HEK293 (cell line): ENCODE results near the gene KPNA5.

ENCODE experiments used
- BCL11B ChIP-seq: fragments of 450-650 bp; formaldehyde crosslinking; IDR thresholded peaks from 2 replicates; pipeline ENCODE4 v1.5.1; 2016; ENCODE audit warnings: low read depth, missing biosample characterization, missing genetic modification characterization
- GLIS1 ChIP-seq: fragments of 450-650 bp; formaldehyde crosslinking; IDR thresholded peaks from 2 replicates; pipeline ENCODE4 v1.5.1; 2016; ENCODE audit warnings: missing biosample characterization, missing genetic modification characterization
- IKZF3 ChIP-seq: fragments of 450-650 bp; IDR thresholded peaks from 2 replicates; pipeline ENCODE4 v1.5.0; 2018; ENCODE audit warnings: missing biosample characterization, mild to moderate bottlenecking, missing genetic modification characterization, moderate library complexity
- KLF1 ChIP-seq: fragments of 450-650 bp; formaldehyde crosslinking; IDR thresholded peaks from 2 replicates; pipeline ENCODE4 v1.5.1; 2016; ENCODE audit warnings: missing biosample characterization, missing genetic modification characterization
- OSR2 ChIP-seq: fragments of 450-650 bp; formaldehyde crosslinking; IDR thresholded peaks from 2 replicates; pipeline ENCODE4 v1.5.1; 2016; ENCODE audit warnings: missing biosample characterization, missing genetic modification characterization
- SP3 ChIP-seq: fragments of 450-650 bp; formaldehyde crosslinking; IDR thresholded peaks from 2 replicates; pipeline ENCODE4 v1.5.1; 2016; ENCODE audit warnings: missing biosample characterization, missing genetic modification characterization
- ZBTB7A ChIP-seq: fragments of 450-650 bp; formaldehyde crosslinking; IDR thresholded peaks from 2 replicates; pipeline ENCODE4 v1.5.1; 2016; ENCODE audit warnings: low read depth, missing biosample characterization, missing genetic modification characterization
- ZFP41 ChIP-seq: fragments of 450-650 bp; formaldehyde crosslinking; IDR thresholded peaks from 2 replicates; pipeline ENCODE4 v1.5.1; 2016; ENCODE audit warnings: missing biosample characterization, missing genetic modification characterization, borderline replicate concordance
- ZNF10 ChIP-seq: fragments of 450-650 bp; formaldehyde crosslinking; IDR thresholded peaks from 2 replicates; pipeline ENCODE4 v1.5.1; 2017; ENCODE audit warnings: missing biosample characterization, missing genetic modification characterization
- ZNF133 ChIP-seq: fragments of 450-650 bp; formaldehyde crosslinking; IDR thresholded peaks from 2 replicates; pipeline ENCODE4 v1.5.1; 2016; ENCODE audit warnings: missing biosample characterization, missing genetic modification characterization
- ZNF155 ChIP-seq: fragments of 450-650 bp; formaldehyde crosslinking; IDR thresholded peaks from 2 replicates; pipeline ENCODE4 v1.5.1; 2016; ENCODE audit warnings: missing biosample characterization, missing genetic modification characterization
- ZNF19 ChIP-seq: fragments of 450-650 bp; formaldehyde crosslinking; IDR thresholded peaks from 2 replicates; pipeline ENCODE4; 2016; ENCODE audit warnings: missing biosample characterization, missing genetic modification characterization, low read depth
- ZNF274 ChIP-seq, 2 experiments: fragments of 200-500 bp in 1 of 2; fragments of 450-650 bp in 1 of 2; sonication (Bioruptor generic) in 1 of 2; formaldehyde crosslinking in 1 of 2; IDR thresholded peaks; 2 replicates each; pipeline versions ENCODE4 v1.5.1 to v1.6.1; 2014 to 2016; ENCODE audit warnings: borderline replicate concordance in 1 of 2, inconsistent platforms in 1 of 2, low read length in 1 of 2, missing biosample characterization in 1 of 2, missing genetic modification characterization in 1 of 2
- ZNF335 ChIP-seq: fragments of 450-650 bp; formaldehyde crosslinking; conservative IDR thresholded peaks from 2 replicates; pipeline ENCODE4 v1.5.1; 2016; ENCODE audit warnings: missing biosample characterization, missing genetic modification characterization
- ZNF350 ChIP-seq: fragments of 450-650 bp; formaldehyde crosslinking; IDR thresholded peaks from 2 replicates; pipeline ENCODE4 v1.5.0; 2017; ENCODE audit warnings: missing biosample characterization, mild to moderate bottlenecking, missing genetic modification characterization
- ZNF37A ChIP-seq: fragments of 450-650 bp; IDR thresholded peaks from 2 replicates; pipeline ENCODE4 v1.5.1; 2018; ENCODE audit warnings: missing biosample characterization, missing genetic modification characterization
- ZNF416 ChIP-seq: fragments of 450-650 bp; formaldehyde crosslinking; IDR thresholded peaks from 2 replicates; pipeline ENCODE4 v1.5.1; 2016; ENCODE audit warnings: missing biosample characterization, missing genetic modification characterization
- ZNF426 ChIP-seq: fragments of 450-650 bp; formaldehyde crosslinking; IDR thresholded peaks from 2 replicates; pipeline ENCODE4 v1.5.1; 2017; ENCODE audit warnings: missing biosample characterization, missing genetic modification characterization, mild to moderate bottlenecking, inconsistent platforms, moderate library complexity
- ZNF433 ChIP-seq: fragments of 450-650 bp; formaldehyde crosslinking; IDR thresholded peaks from 2 replicates; pipeline ENCODE4 v1.5.1; 2016; ENCODE audit warnings: missing biosample characterization, missing genetic modification characterization, low read depth
- ZNF514 ChIP-seq: fragments of 450-650 bp; formaldehyde crosslinking; IDR thresholded peaks from 2 replicates; pipeline ENCODE4 v1.5.1; 2016; ENCODE audit warnings: missing biosample characterization, missing genetic modification characterization
- ZNF791 ChIP-seq: fragments of 450-650 bp; formaldehyde crosslinking; IDR thresholded peaks from 2 replicates; pipeline ENCODE4 v1.5.1; 2016; ENCODE audit warnings: missing biosample characterization, missing genetic modification characterization
- ZNF843 ChIP-seq: fragments of 450-650 bp; formaldehyde crosslinking; IDR thresholded peaks from 2 replicates; pipeline ENCODE4 v1.5.1; 2016; ENCODE audit warnings: missing biosample characterization, missing genetic modification characterization
- TF ChIP-seq, protein P1 (sequence below): fragments of 450-650 bp; formaldehyde crosslinking; IDR thresholded peaks from 2 replicates; pipeline ENCODE4 v1.5.1; 2016; ENCODE audit warnings: missing biosample characterization, missing genetic modification characterization
- TF ChIP-seq, protein P2 (sequence below): fragments of 450-650 bp; formaldehyde crosslinking; IDR thresholded peaks from 2 replicates; pipeline ENCODE4 v1.5.1; 2016; ENCODE audit warnings: missing biosample characterization, missing genetic modification characterization, low read depth
- TF ChIP-seq, protein P3 (sequence below): fragments of 450-650 bp; formaldehyde crosslinking; conservative IDR thresholded peaks from 2 replicates; pipeline ENCODE4 v1.5.1; 2016; ENCODE audit warnings: low read depth, missing biosample characterization, missing genetic modification characterization
- TF ChIP-seq, protein P4 (sequence below): fragments of 450-650 bp; formaldehyde crosslinking; IDR thresholded peaks from 2 replicates; pipeline ENCODE4 v1.5.1; 2016; ENCODE audit warnings: missing biosample characterization, missing genetic modification characterization

The KPNA5 gene

DNA sequence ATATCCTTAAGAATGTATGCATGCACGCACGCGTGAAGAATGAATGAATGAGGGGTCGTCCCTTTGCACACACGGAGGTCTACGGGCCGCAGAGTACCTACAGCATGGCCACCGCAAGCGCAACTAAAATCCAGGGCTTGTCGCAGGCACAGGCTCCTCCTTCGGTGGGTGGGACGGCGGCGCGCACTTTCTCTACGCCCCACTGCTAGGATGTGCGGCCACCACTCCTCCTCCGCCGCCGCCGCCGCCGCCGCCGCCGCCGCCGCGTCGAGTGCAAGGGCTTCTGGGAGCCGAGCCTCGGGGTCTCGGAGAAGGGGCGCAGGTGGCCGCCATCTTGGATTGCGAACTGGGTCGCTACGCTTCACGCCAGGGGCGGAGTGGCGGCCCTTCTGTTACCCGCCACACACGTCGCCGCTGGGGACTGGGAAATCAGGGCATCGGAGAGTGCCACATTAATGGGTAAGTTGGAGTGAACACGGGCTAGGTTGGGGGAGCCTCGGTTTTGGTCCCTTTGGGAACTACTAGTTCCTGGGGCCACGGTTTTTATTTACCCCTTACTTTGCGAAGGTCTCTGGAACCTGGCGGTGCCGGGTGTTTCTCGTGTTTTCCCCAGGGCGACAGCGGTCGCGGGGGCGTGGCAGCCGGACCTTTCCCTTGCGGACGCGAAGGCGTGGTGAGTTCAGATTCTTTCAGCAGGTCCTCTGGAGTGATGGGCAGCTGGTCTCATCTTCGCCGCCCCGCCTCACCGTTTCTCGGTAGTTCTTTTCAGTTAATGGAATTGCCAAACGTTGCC is at the start of gene KPNA5 (continued):
- TF ChIP-seq ZNF791 (tag by site-specific recombination) (no peak), ZNF37A (tag by site-specific recombination) (no peak), SP3 (tag by site-specific recombination) (peak; percentile 78), ZNF274 (IDR thresholded peaks at IDR 0.05; ENCODE audit: low read length) (no peak), ZNF274 (tag by site-specific recombination; IDR thresholded peaks at IDR 0.05; ENCODE audit: borderline replicate concordance) (no peak), ZNF514 (tag by site-specific recombination) (no peak), ZBTB7A (peak; percentile 82), ZNF843 (tag by site-specific recombination) (peak; percentile 35; the same call in 1 of the 2 replicates), ZFP41 (no peak), ZNF133 (tag by site-specific recombination) (no peak), IKZF3 (tag by site-specific recombination) (no peak; the same call in 1 of the 2 replicates), ZNF433 (no peak), ZNF19 (no peak), ZNF426 (tag by site-specific recombination) (no peak), ZNF416 (no peak), BCL11B (tag by site-specific recombination) (no peak), ZNF335 (tag by site-specific recombination) (peak; percentile 47), KLF1 (tag by site-specific recombination) (0 out of 2 replicates have a peak, but pooled peaks have one; percentile 23), ZNF10 (tag by site-specific recombination) (no peak), ZNF155 (tag by site-specific recombination) (no peak), OSR2 (tag by site-specific recombination) (no peak), ZNF350 (no peak), GLIS1 (no peak; the same call in 1 of the 2 replicates)
- TF ChIP-seq, protein P1, sequence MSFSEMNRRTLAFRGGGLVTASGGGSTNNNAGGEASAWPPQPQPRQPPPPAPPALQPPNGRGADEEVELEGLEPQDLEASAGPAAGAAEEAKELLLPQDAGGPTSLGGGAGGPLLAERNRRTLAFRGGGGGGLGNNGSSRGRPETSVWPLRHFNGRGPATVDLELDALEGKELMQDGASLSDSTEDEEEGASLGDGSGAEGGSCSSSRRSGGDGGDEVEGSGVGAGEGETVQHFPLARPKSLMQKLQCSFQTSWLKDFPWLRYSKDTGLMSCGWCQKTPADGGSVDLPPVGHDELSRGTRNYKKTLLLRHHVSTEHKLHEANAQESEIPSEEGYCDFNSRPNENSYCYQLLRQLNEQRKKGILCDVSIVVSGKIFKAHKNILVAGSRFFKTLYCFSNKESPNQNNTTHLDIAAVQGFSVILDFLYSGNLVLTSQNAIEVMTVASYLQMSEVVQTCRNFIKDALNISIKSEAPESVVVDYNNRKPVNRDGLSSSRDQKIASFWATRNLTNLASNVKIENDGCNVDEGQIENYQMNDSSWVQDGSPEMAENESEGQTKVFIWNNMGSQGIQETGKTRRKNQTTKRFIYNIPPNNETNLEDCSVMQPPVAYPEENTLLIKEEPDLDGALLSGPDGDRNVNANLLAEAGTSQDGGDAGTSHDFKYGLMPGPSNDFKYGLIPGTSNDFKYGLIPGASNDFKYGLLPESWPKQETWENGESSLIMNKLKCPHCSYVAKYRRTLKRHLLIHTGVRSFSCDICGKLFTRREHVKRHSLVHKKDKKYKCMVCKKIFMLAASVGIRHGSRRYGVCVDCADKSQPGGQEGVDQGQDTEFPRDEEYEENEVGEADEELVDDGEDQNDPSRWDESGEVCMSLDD, result peak; percentile 96
- TF ChIP-seq, protein P2, sequence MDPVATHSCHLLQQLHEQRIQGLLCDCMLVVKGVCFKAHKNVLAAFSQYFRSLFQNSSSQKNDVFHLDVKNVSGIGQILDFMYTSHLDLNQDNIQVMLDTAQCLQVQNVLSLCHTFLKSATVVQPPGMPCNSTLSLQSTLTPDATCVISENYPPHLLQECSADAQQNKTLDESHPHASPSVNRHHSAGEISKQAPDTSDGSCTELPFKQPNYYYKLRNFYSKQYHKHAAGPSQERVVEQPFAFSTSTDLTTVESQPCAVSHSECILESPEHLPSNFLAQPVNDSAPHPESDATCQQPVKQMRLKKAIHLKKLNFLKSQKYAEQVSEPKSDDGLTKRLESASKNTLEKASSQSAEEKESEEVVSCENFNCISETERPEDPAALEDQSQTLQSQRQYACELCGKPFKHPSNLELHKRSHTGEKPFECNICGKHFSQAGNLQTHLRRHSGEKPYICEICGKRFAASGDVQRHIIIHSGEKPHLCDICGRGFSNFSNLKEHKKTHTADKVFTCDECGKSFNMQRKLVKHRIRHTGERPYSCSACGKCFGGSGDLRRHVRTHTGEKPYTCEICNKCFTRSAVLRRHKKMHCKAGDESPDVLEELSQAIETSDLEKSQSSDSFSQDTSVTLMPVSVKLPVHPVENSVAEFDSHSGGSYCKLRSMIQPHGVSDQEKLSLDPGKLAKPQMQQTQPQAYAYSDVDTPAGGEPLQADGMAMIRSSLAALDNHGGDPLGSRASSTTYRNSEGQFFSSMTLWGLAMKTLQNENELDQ (tag by site-specific recombination), result no peak
- TF ChIP-seq, protein P3, sequence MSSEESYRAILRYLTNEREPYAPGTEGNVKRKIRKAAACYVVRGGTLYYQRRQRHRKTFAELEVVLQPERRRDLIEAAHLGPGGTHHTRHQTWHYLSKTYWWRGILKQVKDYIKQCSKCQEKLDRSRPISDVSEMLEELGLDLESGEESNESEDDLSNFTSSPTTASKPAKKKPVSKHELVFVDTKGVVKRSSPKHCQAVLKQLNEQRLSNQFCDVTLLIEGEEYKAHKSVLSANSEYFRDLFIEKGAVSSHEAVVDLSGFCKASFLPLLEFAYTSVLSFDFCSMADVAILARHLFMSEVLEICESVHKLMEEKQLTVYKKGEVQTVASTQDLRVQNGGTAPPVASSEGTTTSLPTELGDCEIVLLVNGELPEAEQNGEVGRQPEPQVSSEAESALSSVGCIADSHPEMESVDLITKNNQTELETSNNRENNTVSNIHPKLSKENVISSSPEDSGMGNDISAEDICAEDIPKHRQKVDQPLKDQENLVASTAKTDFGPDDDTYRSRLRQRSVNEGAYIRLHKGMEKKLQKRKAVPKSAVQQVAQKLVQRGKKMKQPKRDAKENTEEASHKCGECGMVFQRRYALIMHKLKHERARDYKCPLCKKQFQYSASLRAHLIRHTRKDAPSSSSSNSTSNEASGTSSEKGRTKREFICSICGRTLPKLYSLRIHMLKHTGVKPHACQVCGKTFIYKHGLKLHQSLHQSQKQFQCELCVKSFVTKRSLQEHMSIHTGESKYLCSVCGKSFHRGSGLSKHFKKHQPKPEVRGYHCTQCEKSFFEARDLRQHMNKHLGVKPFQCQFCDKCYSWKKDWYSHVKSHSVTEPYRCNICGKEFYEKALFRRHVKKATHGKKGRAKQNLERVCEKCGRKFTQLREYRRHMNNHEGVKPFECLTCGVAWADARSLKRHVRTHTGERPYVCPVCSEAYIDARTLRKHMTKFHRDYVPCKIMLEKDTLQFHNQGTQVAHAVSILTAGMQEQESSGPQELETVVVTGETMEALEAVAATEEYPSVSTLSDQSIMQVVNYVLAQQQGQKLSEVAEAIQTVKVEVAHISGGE, result peak; percentile 72
- TF ChIP-seq, protein P4, sequence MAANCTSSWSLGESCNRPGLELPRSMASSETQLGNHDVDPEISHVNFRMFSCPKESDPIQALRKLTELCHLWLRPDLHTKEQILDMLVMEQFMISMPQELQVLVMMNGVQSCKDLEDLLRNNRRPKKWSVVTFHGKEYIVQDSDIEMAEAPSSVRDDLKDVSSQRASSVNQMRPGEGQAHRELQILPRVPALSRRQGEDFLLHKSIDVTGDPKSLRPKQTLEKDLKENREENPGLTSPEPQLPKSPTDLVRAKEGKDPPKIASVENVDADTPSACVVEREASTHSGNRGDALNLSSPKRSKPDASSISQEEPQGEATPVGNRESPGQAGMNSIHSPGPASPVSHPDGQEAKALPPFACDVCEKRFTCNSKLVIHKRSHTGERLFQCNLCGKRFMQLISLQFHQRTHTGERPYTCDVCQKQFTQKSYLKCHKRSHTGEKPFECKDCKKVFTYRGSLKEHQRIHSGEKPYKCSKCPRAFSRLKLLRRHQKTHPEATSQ (tag by site-specific recombination), result no peak
